Parietal lobe (tissue), 1 donor: ENCODE data around the gene ETFA. TPM values are rescaled to one million over a fixed set of nuclear protein-coding genes. Genes with fewer than 3 reads are reported as not detected.

ENCODE experiments used
- total RNA-seq: library from RNA; depleted of rRNA; stranded (reverse); fragments of >200 nt; gene quantifications from one replicate; pipeline ENCODE4 v1.2.3, GENCODE V29; 2014

Gene ETFA
- 49.8 TPM for total RNA-seq

DNA sequence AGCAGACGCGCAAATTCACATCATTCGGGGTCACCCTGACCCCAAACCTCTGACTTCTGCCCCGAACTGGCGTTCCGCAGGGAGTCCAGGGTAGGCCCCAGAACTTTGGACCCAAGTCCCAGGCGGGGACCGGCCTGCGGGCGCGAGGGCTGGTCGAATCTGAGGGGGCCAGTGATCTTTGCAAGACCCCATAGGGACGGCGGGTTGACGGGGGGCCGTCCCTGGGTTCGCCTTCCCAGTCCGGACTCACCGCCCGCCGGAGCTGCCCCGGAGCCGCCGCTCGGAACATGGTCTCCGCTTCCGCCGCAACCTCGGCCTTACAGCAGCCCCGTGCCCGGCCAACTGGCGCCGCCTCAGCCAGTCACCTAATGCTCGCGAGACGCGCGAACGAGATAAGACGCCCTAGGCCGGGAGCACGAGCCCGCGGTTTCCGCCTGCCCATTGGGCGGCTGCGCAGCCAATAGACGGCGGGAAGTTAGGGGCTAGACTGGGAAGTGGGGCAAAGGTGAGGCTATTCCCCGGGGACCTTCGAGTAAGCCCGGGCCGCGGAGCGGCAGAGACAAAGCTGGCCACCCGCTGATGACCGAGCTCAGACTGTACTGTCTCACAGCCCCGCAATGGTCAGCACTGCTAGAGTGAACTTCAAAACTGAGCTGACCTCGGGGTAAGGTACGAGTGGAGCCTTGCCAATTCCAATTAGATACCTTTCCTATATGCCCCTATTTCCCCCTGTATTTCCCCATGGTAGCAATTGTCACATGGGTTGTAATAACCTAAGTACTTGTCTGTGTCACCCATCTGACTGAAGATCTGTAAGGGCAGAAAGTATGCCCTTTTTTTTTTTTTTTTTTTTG, at the start of gene ETFA:
Gene ETFA, minus strand, starts transcription at position 370 of the 854 bp plus-strand sequence. Its CDS starts 81 bp downstream, at position 289.

DNA sequence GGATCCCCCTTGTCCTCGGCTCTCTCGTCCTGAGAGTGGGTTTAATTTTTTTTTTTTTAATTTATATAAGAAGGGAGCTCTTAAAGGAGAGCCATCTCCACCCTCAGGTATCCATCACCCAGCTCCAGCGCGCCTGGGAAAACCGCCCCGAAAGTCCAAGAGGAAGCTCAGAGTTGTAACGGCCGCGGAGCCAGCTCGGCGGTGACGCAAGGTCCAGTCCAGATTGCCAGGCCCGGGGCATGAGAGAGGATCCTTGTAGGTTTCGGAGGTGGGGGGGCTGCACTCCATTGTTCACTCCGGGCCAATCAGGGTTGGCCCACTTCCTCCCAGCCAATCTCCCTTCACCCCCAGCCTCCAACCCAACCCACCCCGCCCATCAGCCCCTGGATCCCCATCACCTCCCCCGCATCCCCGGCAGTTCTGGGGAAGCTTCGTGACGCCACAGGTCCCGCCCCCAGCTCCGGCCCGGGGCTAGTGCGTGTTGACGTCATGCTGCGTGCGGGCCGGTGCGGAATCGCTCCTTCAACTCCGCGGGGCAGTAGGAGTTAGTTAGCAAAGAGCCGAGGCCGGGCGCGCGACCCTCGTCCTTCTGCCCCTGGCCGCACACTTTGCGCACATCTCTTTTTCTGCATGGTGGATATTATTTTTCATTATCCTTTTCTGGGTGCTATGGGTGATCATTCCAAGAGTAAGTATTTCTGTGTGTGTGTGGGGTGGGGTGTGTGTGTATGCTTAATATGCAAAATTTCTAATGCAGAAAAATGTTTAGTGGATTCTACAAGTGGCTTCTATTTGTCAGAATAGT, 25.2 kb upstream of the ETFA start, which contains the start of gene ISL2:
Gene ISL2, plus strand, starts transcription at position 520 of the 805 bp plus-strand sequence. Its CDS starts 111 bp downstream, at position 631.

Other genes starting within 250 kb of the ETFA start
- gene ISL2, start 25.3 kb upstream of the ETFA start, total RNA-seq: not detected